Pancreas (tissue), 10 donors: ENCODE measurements around the gene RP9. TPM values are rescaled to one million over a fixed set of nuclear protein-coding genes. Genes with fewer than 3 reads are reported as not detected.

Experiments
- ATAC-seq, 4 donors: fragments of 200-7000 bp; cut with Tn5 transposase; one replicate each; pipeline versions ENCODE4 v1.8.0 to v1.9.1; 2020; ENCODE audit warnings: mild to moderate bottlenecking in 4 of 4, moderate library complexity in 4 of 4
- DNase-seq, 6 donors: peaks; one replicate each; pipeline ENCODE4 v3.0.0-alpha.2; 2020
- FAIRE-seq: peaks from 2 replicates; lab custom pipeline; 2012; peaks lifted over from hg19 to GRCh38; lab: Jason Lieb, UNC
- H3K27ac ChIP-seq, 4 donors: fragments of 200-600 bp; sonication (generic); 1 replicate in 3 of 4; 2 replicates in 1 of 4; pipeline versions ENCODE4 v1.5.0 to v1.8.0; 2020
- H3K27me3 ChIP-seq, 4 donors: fragments of 200-600 bp; one replicate each; pipeline ENCODE4 v1.8.0; 2021
- H3K36me3 ChIP-seq, 3 donors: fragments of 200-600 bp; sonication (generic) in 1 of 3; one replicate each; pipeline versions ENCODE4 v1.5.0 to v1.8.0; 2020 to 2021
- H3K4me1 ChIP-seq, 3 donors: fragments of 200-600 bp; one replicate each; pipeline ENCODE4 v1.8.0; 2021
- H3K4me3 ChIP-seq, 4 donors: fragments of 200-600 bp; sonication (generic) in 2 of 4; one replicate each; pipeline versions ENCODE4 v1.5.0 to v1.8.0; 2020 to 2021
- H3K9me3 ChIP-seq, 4 donors: fragments of 200-600 bp; one replicate each; pipeline ENCODE4 v1.8.0; 2021
- CTCF ChIP-seq, 4 donors: fragments of 200-600 bp; sonication (generic) in 3 of 4; IDR thresholded peaks; one replicate each; pipeline versions ENCODE4 v1.5.0 to v1.8.0; 2021; ENCODE audit warnings: antibody characterized with exemption in 4 of 4
- WGBS, 2 donors: extraction: QIAGEN DNeasy Blood & Tissue Kit; methylation state at CpG; one replicate each; pipeline ENCODE4 v1.1.7; 2013; 5-methylcytosine and 5-hydroxymethylcytosine counted together
- intact Hi-C, 3 donors: fragments of 100-400 bp; cut with DNase I; formaldehyde crosslinking; loops; one replicate each; pipeline versions ENCODE4 v1.11.1 to v1.14.2; 2022
- polyA plus RNA-seq, 2 donors: library from polyadenylated mRNA; stranded (reverse); fragments of 200-250 nt; gene quantifications; one replicate each; pipeline ENCODE4 v1.2.3, GENCODE V29; 2013
- total RNA-seq, 6 donors: library from RNA; stranded (reverse); fragmentation: NEBNext Ultra II Directional in 4 of 6; extraction: Animal tissue kit (Norgen Biotek cat#: 25700) in 4 of 6; gene quantifications; one replicate each; pipeline versions ENCODE4 v1.2.1 to v1.2.4, GENCODE V29; 2021 to 2023
- donor health status: healthy with polysubstance abuse.
- donor health status: DM: no; HTN: no; CAD: no; lungs with moderate emphysema.
- donor health status: DM: no; HTN: no; CAD: no.
- donor health status: control.
- donor health status: control.
- donor health status: Bipolar disorder and iron deficiency.
- donor health status: DM: yes; HTN: yes; CAD: no.
- donor health status: DM: no; HTN: no; CAD: no.
- donor health status: DM: no; HTN: no; CAD: no.
- donor health status: DM: yes; HTN: yes; CAD: no.

The RP9 gene
- total and polyA plus RNA-seq, 8 donors, result 5.5 to 20.1 (median 7.1) TPM

- H3K9me3 ChIP-seq, result no peaks in the 10 kb centered on the region
- WGBS, 2 donors, result 90 to 94% methylated on average over 3 of the region's 3 CpGs
- DNase-seq, result no peak
- no peaks in the 10 kb centered on the region for H3K27me3 ChIP-seq
- TF ChIP-seq CTCF (IDR thresholded peaks at IDR 0.05), result no peak
- H3K4me3 ChIP-seq, result no peak overlapping the region
- H3K27ac ChIP-seq, result no peak overlapping the region
- no peak for ATAC-seq
- no peaks in the 10 kb centered on the region for H3K36me3 ChIP-seq
- no peaks in the 10 kb centered on the region for H3K4me1 ChIP-seq
- peak; percentile 17 for FAIRE-seq
- intact Hi-C loops, result loop anchor here in 1 of 3 donors (10.0 kb wide), 1 partner anchor 64 kb away; no protein-coding TSS in a partner anchor
Measured at GRCh38 chr7:33118383-33118782, 9.2 kb upstream of the RP9 start.

GRCh38 chr7:33114976-33115375, 5.8 kb upstream of the RP9 start:
- H3K36me3 ChIP-seq, result no peaks in the 10 kb centered on the region

GRCh38 chr7:33111614-33112013, 2.4 kb upstream of the RP9 start:
- Histone ChIP-seq H3K9me3 (no peaks in the 10 kb centered on the region), H3K27ac (no peak overlapping the region), H3K4me1 (peaks cover 13 to 20% (median 16%) of the 10 kb centered on the region in 3 donors), H3K4me3 (no peak overlapping the region), H3K36me3 (no peaks in the 10 kb centered on the region), H3K27me3 (no peaks in the 10 kb centered on the region)
- ATAC-seq (no peak), DNase-seq (no peak), FAIRE-seq (no peak)
- 46 to 49% methylated on average over 3 of the region's 3 CpGs for WGBS, 2 donors
- intact Hi-C loops, result loop anchor here in 1 of 3 donors (10.0 kb wide), 1 partner anchor 57 kb away; no protein-coding TSS in a partner anchor
- TF ChIP-seq CTCF (IDR thresholded peaks at IDR 0.05), result no peak

More at GRCh38 chr7:33114976-33115375, 5.8 kb upstream of the RP9 start:
- intact Hi-C loops, result loop anchor here in 1 of 3 donors (10.0 kb wide), 1 partner anchor 60 kb away; no protein-coding TSS in a partner anchor
- Histone ChIP-seq H3K4me1 (peaks cover 0 to under 1% (median 0%) of the 10 kb centered on the region in 3 donors), H3K9me3 (no peaks in the 10 kb centered on the region), H3K4me3 (no peak overlapping the region), H3K27me3 (no peaks in the 10 kb centered on the region), H3K27ac (no peak overlapping the region)
- DNase-seq (no peak), ATAC-seq (no peak), FAIRE-seq (no peak)
- TF ChIP-seq CTCF (IDR thresholded peaks at IDR 0.05), result no peak

GRCh38 chr7:33109758-33110238, 594 bp upstream of the RP9 start:
- peak overlapping the region; percentile 38 to 97 (median 86) for H3K4me3 ChIP-seq
- H3K4me1 ChIP-seq, result peaks cover 13 to 23% (median 16%) of the 10 kb centered on the region in 3 donors
- no peaks in the 10 kb centered on the region for H3K9me3 ChIP-seq
- FAIRE-seq (no peak), DNase-seq (no peak), ATAC-seq (no peak)
- H3K27ac ChIP-seq, result no peak overlapping the region
- intact Hi-C loops, result loop anchor here in 1 of 3 donors (5.0 to 10.0 kb wide), 2 partner anchors 55 to 167 kb away; no protein-coding TSS in a partner anchor
- no peaks in the 10 kb centered on the region for H3K27me3 ChIP-seq
- TF ChIP-seq CTCF (IDR thresholded peaks at IDR 0.05), result no peak
- no peaks in the 10 kb centered on the region for H3K36me3 ChIP-seq
- WGBS, 2 donors, result 24 to 28% methylated on average over 11 of the region's 11 CpGs

GRCh38 chr7:33108554-33109004, 625 bp downstream of the RP9 start:
- Histone ChIP-seq H3K9me3 (no peaks in the 10 kb centered on the region), H3K36me3 (peaks cover 0 to 2% (median 0%) of the 10 kb centered on the region in 3 donors), H3K27ac (peak overlapping the region; percentile 35 to 72 (median 71)), H3K4me3 (peak overlapping the region; percentile 78 to 97 (median 91)), H3K27me3 (no peaks in the 10 kb centered on the region), H3K4me1 (peaks cover 13 to 23% (median 16%) of the 10 kb centered on the region in 3 donors)
- DNase-seq (no peak), ATAC-seq (peak in 3 of 4 donors; percentile 3 to 28 (median 6)), FAIRE-seq (no peak)
- TF ChIP-seq CTCF (IDR thresholded peaks at IDR 0.05), result no peak
- intact Hi-C loops, result loop anchor here in 1 of 3 donors (5.0 kb wide), 1 partner anchor 166 kb away; no protein-coding TSS in a partner anchor
- WGBS, 2 donors, result 0 to 1% methylated on average over 10 of the region's 10 CpGs
